ENCODE results near the gene CDH2.

CDH2 gene

GRCh38 chr18:28071199-28071598 is 105.7 kb downstream of the CDH2 start:
- no peaks in the 10 kb centered on the region for H3K36me3 Mint-ChIP-seq (ENCODE audit: low read depth)
- no peaks in the 10 kb centered on the region for H3K4me1 Mint-ChIP-seq (ENCODE audit: low read depth)
- H3K27ac Mint-ChIP-seq: no peak overlapping the region
- no peak overlapping the region for H3K4me3 Mint-ChIP-seq
- no peaks in the 10 kb centered on the region for H3K27me3 Mint-ChIP-seq (ENCODE audit: low read depth)
- H3K9me3 Mint-ChIP-seq: peaks cover 17% of the 10 kb centered on the region

GRCh38 chr18:28068207-28068606 is 108.7 kb downstream of the CDH2 start:
- H3K9me3 Mint-ChIP-seq: peaks cover 17% of the 10 kb centered on the region
- H3K4me1 Mint-ChIP-seq (ENCODE audit: low read depth): no peaks in the 10 kb centered on the region
- H3K4me3 Mint-ChIP-seq: no peak overlapping the region
- no peaks in the 10 kb centered on the region for H3K27me3 Mint-ChIP-seq (ENCODE audit: low read depth)
- H3K27ac Mint-ChIP-seq: no peak overlapping the region
- no peaks in the 10 kb centered on the region for H3K36me3 Mint-ChIP-seq (ENCODE audit: low read depth)

- Mint-ChIP-seq H3K27me3 (ENCODE audit: low read depth) (no peaks in the 10 kb centered on the region), H3K4me3 (no peak overlapping the region), H3K27ac (no peak overlapping the region), H3K36me3 (ENCODE audit: low read depth) (no peaks in the 10 kb centered on the region), H3K4me1 (ENCODE audit: low read depth) (no peaks in the 10 kb centered on the region), H3K9me3 (peaks cover 16% of the 10 kb centered on the region)
These were observed 109.6 kb downstream of the CDH2 start for GRCh38 chr18:28067346-28067745.

GRCh38 chr18:28065793-28066186 is 111.1 kb downstream of the CDH2 start:
- no peak overlapping the region for H3K27ac Mint-ChIP-seq
- peaks cover 19% of the 10 kb centered on the region for H3K9me3 Mint-ChIP-seq
- no peaks in the 10 kb centered on the region for H3K36me3 Mint-ChIP-seq (ENCODE audit: low read depth)
- H3K4me1 Mint-ChIP-seq (ENCODE audit: low read depth): no peaks in the 10 kb centered on the region
- no peak overlapping the region for H3K4me3 Mint-ChIP-seq
- no peaks in the 10 kb centered on the region for H3K27me3 Mint-ChIP-seq (ENCODE audit: low read depth)

- Mint-ChIP-seq H3K27ac (no peak overlapping the region), H3K36me3 (ENCODE audit: low read depth) (no peaks in the 10 kb centered on the region), H3K27me3 (ENCODE audit: low read depth) (no peaks in the 10 kb centered on the region), H3K4me1 (ENCODE audit: low read depth) (no peaks in the 10 kb centered on the region), H3K9me3 (peaks cover 15% of the 10 kb centered on the region), H3K4me3 (no peak overlapping the region)
These were observed 111.7 kb downstream of the CDH2 start for GRCh38 chr18:28065031-28065792.

GRCh38 chr18:28063926-28064325 is 113.0 kb downstream of the CDH2 start:
- Mint-ChIP-seq H3K4me3 (no peak overlapping the region), H3K27ac (no peak overlapping the region), H3K9me3 (peaks cover 14% of the 10 kb centered on the region), H3K36me3 (ENCODE audit: low read depth) (no peaks in the 10 kb centered on the region), H3K4me1 (ENCODE audit: low read depth) (no peaks in the 10 kb centered on the region), H3K27me3 (ENCODE audit: low read depth) (no peaks in the 10 kb centered on the region)

- no peaks in the 10 kb centered on the region for H3K27me3 Mint-ChIP-seq (ENCODE audit: low read depth)
- H3K36me3 Mint-ChIP-seq (ENCODE audit: low read depth): no peaks in the 10 kb centered on the region
- no peak overlapping the region for H3K4me3 Mint-ChIP-seq
- peaks cover 14% of the 10 kb centered on the region for H3K9me3 Mint-ChIP-seq
- no peaks in the 10 kb centered on the region for H3K4me1 Mint-ChIP-seq (ENCODE audit: low read depth)
- no peak overlapping the region for H3K27ac Mint-ChIP-seq
These were observed 113.6 kb downstream of the CDH2 start for GRCh38 chr18:28063271-28063761.

- Mint-ChIP-seq H3K27ac (no peak overlapping the region), H3K4me3 (no peak overlapping the region), H3K4me1 (ENCODE audit: low read depth) (no peaks in the 10 kb centered on the region)
These were observed 114.5 kb downstream of the CDH2 start for GRCh38 chr18:28062443-28062842.

GRCh38 chr18:28059861-28060260 is 117.1 kb downstream of the CDH2 start:
- Mint-ChIP-seq H3K9me3 (peaks cover 7% of the 10 kb centered on the region), H3K4me3 (no peak overlapping the region), H3K36me3 (ENCODE audit: low read depth) (no peaks in the 10 kb centered on the region), H3K4me1 (ENCODE audit: low read depth) (no peaks in the 10 kb centered on the region), H3K27ac (no peak overlapping the region), H3K27me3 (ENCODE audit: low read depth) (no peaks in the 10 kb centered on the region)

More at GRCh38 chr18:28062443-28062842, 114.5 kb downstream of the CDH2 start:
- Mint-ChIP-seq H3K9me3 (peaks cover 10% of the 10 kb centered on the region), H3K27me3 (ENCODE audit: low read depth) (no peaks in the 10 kb centered on the region), H3K36me3 (ENCODE audit: low read depth) (no peaks in the 10 kb centered on the region)

GRCh38 chr18:28050545-28050944 is 126.4 kb downstream of the CDH2 start:
- no peaks in the 10 kb centered on the region for H3K4me1 Mint-ChIP-seq (ENCODE audit: low read depth)
- no peak overlapping the region for H3K27ac Mint-ChIP-seq
- H3K9me3 Mint-ChIP-seq: no peaks in the 10 kb centered on the region
- no peaks in the 10 kb centered on the region for H3K27me3 Mint-ChIP-seq (ENCODE audit: low read depth)
- H3K36me3 Mint-ChIP-seq (ENCODE audit: low read depth): no peaks in the 10 kb centered on the region
- H3K4me3 Mint-ChIP-seq: no peak overlapping the region

GRCh38 chr18:28048612-28049011 is 128.3 kb downstream of the CDH2 start:
- no peaks in the 10 kb centered on the region for H3K9me3 Mint-ChIP-seq
- H3K27ac Mint-ChIP-seq: no peak overlapping the region
- no peaks in the 10 kb centered on the region for H3K36me3 Mint-ChIP-seq (ENCODE audit: low read depth)
- H3K4me1 Mint-ChIP-seq (ENCODE audit: low read depth): no peaks in the 10 kb centered on the region
- H3K27me3 Mint-ChIP-seq (ENCODE audit: low read depth): no peaks in the 10 kb centered on the region
- H3K4me3 Mint-ChIP-seq: no peak overlapping the region

- no peaks in the 10 kb centered on the region for H3K36me3 Mint-ChIP-seq (ENCODE audit: low read depth)
These were observed 131.1 kb downstream of the CDH2 start for GRCh38 chr18:28045880-28046279.

GRCh38 chr18:28045176-28045810 is 131.6 kb downstream of the CDH2 start:
- H3K4me1 Mint-ChIP-seq (ENCODE audit: low read depth): no peaks in the 10 kb centered on the region
- H3K27ac Mint-ChIP-seq: no peak overlapping the region
- H3K9me3 Mint-ChIP-seq: no peaks in the 10 kb centered on the region
- H3K36me3 Mint-ChIP-seq (ENCODE audit: low read depth): no peaks in the 10 kb centered on the region
- H3K4me3 Mint-ChIP-seq: no peak overlapping the region
- no peaks in the 10 kb centered on the region for H3K27me3 Mint-ChIP-seq (ENCODE audit: low read depth)

More at GRCh38 chr18:28045880-28046279, 131.1 kb downstream of the CDH2 start:
- Mint-ChIP-seq H3K27ac (no peak overlapping the region), H3K4me1 (ENCODE audit: low read depth) (no peaks in the 10 kb centered on the region), H3K27me3 (ENCODE audit: low read depth) (no peaks in the 10 kb centered on the region), H3K9me3 (no peaks in the 10 kb centered on the region), H3K4me3 (no peak overlapping the region)

GRCh38 chr18:28044036-28044435 is 132.9 kb downstream of the CDH2 start:
- H3K4me1 Mint-ChIP-seq (ENCODE audit: low read depth): no peaks in the 10 kb centered on the region
- H3K9me3 Mint-ChIP-seq: no peaks in the 10 kb centered on the region
- no peak overlapping the region for H3K27ac Mint-ChIP-seq
- no peak overlapping the region for H3K4me3 Mint-ChIP-seq
- H3K36me3 Mint-ChIP-seq (ENCODE audit: low read depth): no peaks in the 10 kb centered on the region
- H3K27me3 Mint-ChIP-seq (ENCODE audit: low read depth): no peaks in the 10 kb centered on the region

- Mint-ChIP-seq H3K9me3 (no peaks in the 10 kb centered on the region), H3K4me1 (ENCODE audit: low read depth) (no peaks in the 10 kb centered on the region), H3K27me3 (ENCODE audit: low read depth) (no peaks in the 10 kb centered on the region), H3K27ac (no peak overlapping the region), H3K36me3 (ENCODE audit: low read depth) (no peaks in the 10 kb centered on the region), H3K4me3 (no peak overlapping the region)
These were observed 133.3 kb downstream of the CDH2 start for GRCh38 chr18:28043631-28044030.
